Hepatocyte (in vitro differentiated cells): ENCODE results near the gene LRIG3.

Experiments
- EZH2 ChIP-seq: fragments of 200-600 bp; sonication (generic); IDR thresholded peaks from 2 replicates; pipeline ENCODE4 v1.6.1; 2016; ENCODE audit warnings: antibody characterized with exemption, mild to moderate bottlenecking, borderline replicate concordance
- TF ChIP-seq, protein P1 (sequence below): fragments of 200-600 bp; sonication (generic); IDR thresholded peaks from 2 replicates; pipeline ENCODE4 v1.5.1; 2016; ENCODE audit warnings: antibody characterized with exemption, mild to moderate bottlenecking; ENCODE audit not compliant: poor library complexity

DNA sequence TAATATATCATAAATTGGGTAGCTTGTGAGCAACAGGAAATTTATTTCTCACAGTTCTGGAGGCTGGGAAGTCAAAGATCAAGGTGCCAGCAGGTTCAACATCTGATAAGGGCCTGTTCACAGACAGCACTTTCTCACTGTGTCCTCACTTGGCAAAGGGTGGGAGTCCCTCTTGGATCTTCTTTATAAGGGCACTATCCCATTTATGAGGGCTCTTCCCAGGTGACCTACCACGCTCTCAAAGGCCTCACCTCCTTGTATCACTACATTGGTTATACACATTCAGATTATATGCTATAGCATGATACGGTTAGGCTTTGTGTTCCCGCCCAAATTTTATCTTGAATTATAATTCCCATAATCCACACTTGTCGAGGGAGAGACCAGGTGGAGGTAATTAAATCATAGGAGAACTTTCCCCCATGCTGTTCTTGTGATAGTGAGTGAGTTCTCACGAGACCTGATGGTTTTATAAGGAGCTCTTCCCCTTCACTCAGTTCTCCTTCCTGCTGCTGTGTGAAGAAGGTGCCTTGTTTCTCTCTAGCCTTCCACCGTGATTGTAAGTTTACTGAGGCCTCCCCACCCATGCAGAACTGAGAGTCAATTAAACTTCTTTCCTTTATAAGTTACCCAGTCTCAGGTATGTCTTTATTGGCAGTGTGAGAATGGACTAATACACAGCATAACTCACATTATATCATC is 19.2 kb upstream of the LRIG3 start:
- TF ChIP-seq, protein P1, sequence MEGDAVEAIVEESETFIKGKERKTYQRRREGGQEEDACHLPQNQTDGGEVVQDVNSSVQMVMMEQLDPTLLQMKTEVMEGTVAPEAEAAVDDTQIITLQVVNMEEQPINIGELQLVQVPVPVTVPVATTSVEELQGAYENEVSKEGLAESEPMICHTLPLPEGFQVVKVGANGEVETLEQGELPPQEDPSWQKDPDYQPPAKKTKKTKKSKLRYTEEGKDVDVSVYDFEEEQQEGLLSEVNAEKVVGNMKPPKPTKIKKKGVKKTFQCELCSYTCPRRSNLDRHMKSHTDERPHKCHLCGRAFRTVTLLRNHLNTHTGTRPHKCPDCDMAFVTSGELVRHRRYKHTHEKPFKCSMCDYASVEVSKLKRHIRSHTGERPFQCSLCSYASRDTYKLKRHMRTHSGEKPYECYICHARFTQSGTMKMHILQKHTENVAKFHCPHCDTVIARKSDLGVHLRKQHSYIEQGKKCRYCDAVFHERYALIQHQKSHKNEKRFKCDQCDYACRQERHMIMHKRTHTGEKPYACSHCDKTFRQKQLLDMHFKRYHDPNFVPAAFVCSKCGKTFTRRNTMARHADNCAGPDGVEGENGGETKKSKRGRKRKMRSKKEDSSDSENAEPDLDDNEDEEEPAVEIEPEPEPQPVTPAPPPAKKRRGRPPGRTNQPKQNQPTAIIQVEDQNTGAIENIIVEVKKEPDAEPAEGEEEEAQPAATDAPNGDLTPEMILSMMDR: no peak
- TF ChIP-seq EZH2: no peak
